Breast epithelium (tissue), 3 donors: ENCODE results near the gene TEC.

ENCODE experiments used
- CTCF ChIP-seq, 3 donors: fragments of 450-650 bp; IDR thresholded peaks; one replicate each; pipeline ENCODE4 v1.5.1; 2016 to 2017; ENCODE audit warnings: antibody characterized with exemption in 3 of 3, mild to moderate bottlenecking in 3 of 3, moderate library complexity in 3 of 3
- POLR2A ChIP-seq: fragments of 450-650 bp; IDR thresholded peaks from one replicate; pipeline ENCODE4 v1.6.1; 2016; ENCODE audit warnings: antibody characterized with exemption, mild to moderate bottlenecking, moderate library complexity
- POLR2AphosphoS5 ChIP-seq, 3 donors: sonication (generic); formaldehyde crosslinking; IDR thresholded peaks; one replicate each; pipeline ENCODE4 v1.6.1; 2017; ENCODE audit warnings: antibody characterized with exemption in 3 of 3

DNA sequence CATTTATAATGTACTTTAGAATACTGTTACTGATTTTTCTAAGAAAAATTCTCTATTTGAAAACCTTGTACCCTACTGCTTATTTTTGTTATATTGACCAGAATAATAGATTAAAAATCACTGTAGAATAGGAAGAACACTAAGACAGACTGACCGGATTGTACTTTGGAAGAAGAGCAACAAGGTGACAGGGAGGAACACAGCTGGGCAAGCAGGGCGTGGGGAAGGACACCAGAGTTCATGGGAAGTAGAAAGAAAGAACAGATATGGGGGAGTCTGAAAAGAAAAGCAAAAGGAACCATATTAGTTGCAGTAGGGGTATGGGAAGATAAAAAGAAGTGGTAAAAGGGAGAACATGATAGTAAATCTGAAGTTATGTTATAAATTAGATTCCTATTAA, 174.2 kb downstream of the TEC start:
- TF ChIP-seq CTCF (IDR thresholded peaks at IDR 0.05) (no peak), POLR2AphosphoS5 (IDR thresholded peaks at IDR 0.05) (no peak), POLR2A (no peak)
